ENCODE results near the gene E2F6. TPM values are rescaled to one million over a fixed set of nuclear protein-coding genes. Genes with fewer than 3 reads are reported as not detected.

The E2F6 gene
- total and polyA plus RNA-seq, 10 of the 15 experiments (the other 5 are each of a cell fraction or from before 2014, with no cell fraction given) = 4.2 to 15.5 (median 11.3) TPM

DNA sequence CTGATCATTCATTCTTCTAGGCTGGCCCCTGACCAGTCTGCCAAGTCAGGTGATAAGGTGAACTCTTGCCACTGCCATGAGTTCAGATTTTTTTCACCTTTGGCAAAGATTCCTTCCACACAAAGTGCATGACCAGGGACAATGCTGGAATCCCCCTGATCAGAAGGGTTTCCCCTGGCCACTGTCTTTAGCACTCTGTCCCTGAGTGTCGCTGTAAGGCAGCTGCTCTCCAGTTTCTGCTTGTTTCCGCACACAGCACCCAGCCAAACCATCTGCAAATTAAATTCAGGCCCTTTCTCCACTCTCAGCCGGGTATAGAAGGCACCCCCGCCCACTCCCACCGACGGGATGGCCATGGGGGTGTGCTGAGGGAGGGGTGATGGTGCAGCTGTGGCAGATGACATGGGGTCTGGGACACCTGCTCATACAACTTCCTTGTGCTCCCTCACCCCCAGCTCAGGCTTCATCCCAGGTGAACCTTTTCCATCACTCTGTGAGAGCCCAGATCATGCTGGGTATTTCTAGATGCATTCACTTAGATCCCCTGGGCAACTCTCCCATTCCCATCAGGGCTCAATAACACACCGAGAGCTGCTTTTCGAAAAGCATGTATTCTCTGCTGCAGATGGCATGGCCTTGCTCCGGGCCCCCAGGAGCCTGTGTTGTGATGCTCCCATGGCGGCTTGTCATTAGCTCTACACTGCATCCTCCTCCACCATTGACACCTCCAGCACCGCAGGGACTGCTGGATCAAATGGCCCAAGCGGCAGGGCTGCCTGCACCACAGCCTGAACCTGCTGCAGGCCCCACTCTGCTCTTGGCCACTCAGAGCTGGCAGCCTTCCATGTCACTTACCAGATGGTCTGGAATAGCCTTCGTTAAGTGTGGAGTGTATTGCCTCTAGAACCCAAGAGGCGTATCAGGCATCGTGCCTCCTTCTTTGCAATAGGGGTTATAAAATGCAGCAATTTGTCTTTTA, 69.2 kb downstream of the E2F6 start:
- no peak overlapping the region for H3K27ac ChIP-seq (ENCODE audit: control insufficient read depth, insufficient read depth)
- TF ChIP-seq ZNF207 (IDR thresholded peaks at IDR 0.05; ENCODE audit: borderline replicate concordance) = no peak
- DNase-seq (ENCODE audit: low read depth, low spot score) = no peak
- ChIA-PET SMC1A (ENCODE audit: uncharacterized antibody, unreplicated experiment) (interaction anchor here (0.9 to 1.0 kb wide), 2 partner anchors 15 to 84 kb away, joined by 4 to 6 read pairs; no protein-coding TSS in a partner anchor), RAD21 (ENCODE audit: unreplicated experiment) (no interaction called here), POLR2A (no interaction called here), CTCF (interaction anchor here (1.0 kb wide), 1 partner anchor 50 kb away, joined by 3 read pairs; no protein-coding TSS in a partner anchor)
- FAIRE-seq = no peak
- H3K79me2 ChIP-seq (ENCODE audit: control insufficient read depth, insufficient read depth, low read length) = no peaks in the 10 kb centered on the region
- no peaks in the 10 kb centered on the region for H4K20me1 ChIP-seq (ENCODE audit: control insufficient read depth, insufficient read depth)
- H3K4me2 ChIP-seq (ENCODE audit: control insufficient read depth, insufficient read depth) = no peak overlapping the region
- intact Hi-C loops (cut with micrococcal nuclease; ENCODE audit: unreplicated experiment) (no loop called here), in situ Hi-C loops (cut with MboI) (no loop called here)
- H3K9me3 ChIP-seq (replicated peaks; ENCODE audit: control insufficient read depth, insufficient read depth, low read length) = no peaks in the 10 kb centered on the region
- H3K27me3 ChIP-seq (replicated peaks in 1 of 2; ENCODE audit: control insufficient read depth in 2 of 2, insufficient read depth in 2 of 2, low read length in 1 of 2) = no peaks in the 10 kb centered on the region; a peak in 1 of 4 replicates
- no peaks in the 10 kb centered on the region for H3K36me3 ChIP-seq (ENCODE audit: control insufficient read depth in 2 of 2, insufficient read depth in 2 of 2, low read length in 1 of 2)
- H2AFZ ChIP-seq (ENCODE audit: control insufficient read depth, low read depth, low read length) = no peak overlapping the region
- H3K4me1 ChIP-seq (ENCODE audit: control insufficient read depth, insufficient read depth, low read length) = no peaks in the 10 kb centered on the region
- H3K9ac ChIP-seq (ENCODE audit: control insufficient read depth, insufficient read depth, low read length) = no peak overlapping the region
- H3K4me3 ChIP-seq = no peak overlapping the region
- ATAC-seq = peak; percentile 57
- no TSS peak for BruUV-seq (replicated peaks)
- WGBS (ENCODE audit: insufficient coverage, insufficient replicate concordance, low lambda C conversion rate, missing lambda C conversion rate) = 56% methylated on average over 15 of the region's 15 CpGs

DNA sequence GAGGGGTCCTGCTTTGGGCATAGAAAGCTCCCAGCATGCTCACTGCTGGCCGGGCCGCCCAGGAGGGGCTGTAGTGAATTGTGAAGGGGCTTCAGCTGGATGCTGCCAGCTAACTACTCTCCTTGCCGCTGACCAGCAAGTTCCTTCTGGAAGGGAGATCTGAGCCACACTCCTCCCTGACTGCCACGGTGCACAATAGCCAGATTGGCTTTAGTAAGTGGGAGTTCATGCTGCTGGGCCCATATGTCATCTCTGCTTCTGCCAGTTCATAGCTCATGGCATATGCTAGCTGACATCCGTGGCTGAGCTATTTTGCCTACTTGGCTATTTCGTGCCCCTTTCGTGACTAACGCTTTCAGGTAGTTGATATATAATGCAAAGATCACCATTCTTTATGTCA, 69.9 kb downstream of the E2F6 start:
- ChIA-PET CTCF (interaction anchor here (1.0 kb wide), 1 partner anchor 51 kb away, joined by 3 read pairs; no protein-coding TSS in a partner anchor), SMC1A (ENCODE audit: uncharacterized antibody, unreplicated experiment) (interaction anchor here (1.0 kb wide), 1 partner anchor 85 kb away, joined by 6 read pairs; no protein-coding TSS in a partner anchor), RAD21 (ENCODE audit: unreplicated experiment) (no interaction called here), POLR2A (no interaction called here)
- no peak for TF ChIP-seq RFX5 (IDR thresholded peaks at IDR 0.05; ENCODE audit: low read depth, low read length)
- no peak for TF ChIP-seq MEF2A (IDR thresholded peaks at IDR 0.05; ENCODE audit: insufficient read depth, low read depth, low read length)
- TF ChIP-seq, protein P1, sequence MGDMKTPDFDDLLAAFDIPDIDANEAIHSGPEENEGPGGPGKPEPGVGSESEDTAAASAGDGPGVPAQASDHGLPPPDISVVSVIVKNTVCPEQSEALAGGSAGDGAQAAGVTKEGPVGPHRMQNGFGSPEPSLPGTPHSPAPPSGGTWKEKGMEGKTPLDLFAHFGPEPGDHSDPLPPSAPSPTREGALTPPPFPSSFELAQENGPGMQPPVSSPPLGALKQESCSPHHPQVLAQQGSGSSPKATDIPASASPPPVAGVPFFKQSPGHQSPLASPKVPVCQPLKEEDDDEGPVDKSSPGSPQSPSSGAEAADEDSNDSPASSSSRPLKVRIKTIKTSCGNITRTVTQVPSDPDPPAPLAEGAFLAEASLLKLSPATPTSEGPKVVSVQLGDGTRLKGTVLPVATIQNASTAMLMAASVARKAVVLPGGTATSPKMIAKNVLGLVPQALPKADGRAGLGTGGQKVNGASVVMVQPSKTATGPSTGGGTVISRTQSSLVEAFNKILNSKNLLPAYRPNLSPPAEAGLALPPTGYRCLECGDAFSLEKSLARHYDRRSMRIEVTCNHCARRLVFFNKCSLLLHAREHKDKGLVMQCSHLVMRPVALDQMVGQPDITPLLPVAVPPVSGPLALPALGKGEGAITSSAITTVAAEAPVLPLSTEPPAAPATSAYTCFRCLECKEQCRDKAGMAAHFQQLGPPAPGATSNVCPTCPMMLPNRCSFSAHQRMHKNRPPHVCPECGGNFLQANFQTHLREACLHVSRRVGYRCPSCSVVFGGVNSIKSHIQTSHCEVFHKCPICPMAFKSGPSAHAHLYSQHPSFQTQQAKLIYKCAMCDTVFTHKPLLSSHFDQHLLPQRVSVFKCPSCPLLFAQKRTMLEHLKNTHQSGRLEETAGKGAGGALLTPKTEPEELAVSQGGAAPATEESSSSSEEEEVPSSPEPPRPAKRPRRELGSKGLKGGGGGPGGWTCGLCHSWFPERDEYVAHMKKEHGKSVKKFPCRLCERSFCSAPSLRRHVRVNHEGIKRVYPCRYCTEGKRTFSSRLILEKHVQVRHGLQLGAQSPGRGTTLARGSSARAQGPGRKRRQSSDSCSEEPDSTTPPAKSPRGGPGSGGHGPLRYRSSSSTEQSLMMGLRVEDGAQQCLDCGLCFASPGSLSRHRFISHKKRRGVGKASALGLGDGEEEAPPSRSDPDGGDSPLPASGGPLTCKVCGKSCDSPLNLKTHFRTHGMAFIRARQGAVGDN (IDR thresholded peaks at IDR 0.05) = no peak
- no peak for TF ChIP-seq PAX8 (IDR thresholded peaks at IDR 0.05)
- Histone ChIP-seq H3K27me3 (replicated peaks in 1 of 2; ENCODE audit: control insufficient read depth in 2 of 2, insufficient read depth in 2 of 2, low read length in 1 of 2) (no peaks in the 10 kb centered on the region; a peak in 1 of 4 replicates), H3K9me3 (replicated peaks; ENCODE audit: control insufficient read depth, insufficient read depth, low read length) (no peaks in the 10 kb centered on the region), H3K4me1 (ENCODE audit: control insufficient read depth, insufficient read depth, low read length) (no peaks in the 10 kb centered on the region), H3K4me2 (ENCODE audit: control insufficient read depth, insufficient read depth) (no peak overlapping the region), H2AFZ (ENCODE audit: control insufficient read depth, low read depth, low read length) (no peak overlapping the region), H3K27ac (ENCODE audit: control insufficient read depth, insufficient read depth) (no peak overlapping the region), H3K79me2 (ENCODE audit: control insufficient read depth, insufficient read depth, low read length) (no peaks in the 10 kb centered on the region), H3K4me3 (no peak overlapping the region), H4K20me1 (ENCODE audit: control insufficient read depth, insufficient read depth) (no peaks in the 10 kb centered on the region), H3K36me3 (ENCODE audit: control insufficient read depth in 2 of 2, insufficient read depth in 2 of 2, low read length in 1 of 2) (no peaks in the 10 kb centered on the region), H3K9ac (ENCODE audit: control insufficient read depth, insufficient read depth, low read length) (no peak overlapping the region)
- FAIRE-seq (no peak), ATAC-seq (peak; percentile 25; the same call in 2 of the 3 replicates), DNase-seq (ENCODE audit: low read depth, low spot score) (no peak)
- intact Hi-C loops (cut with micrococcal nuclease; ENCODE audit: unreplicated experiment) = no loop called here
- BruUV-seq (replicated peaks) = no TSS peak
- in situ Hi-C loops (cut with MboI) = no loop called here
- 52% methylated on average over 8 of the region's 8 CpGs for WGBS (ENCODE audit: insufficient coverage, insufficient replicate concordance, low lambda C conversion rate, missing lambda C conversion rate)
